HEK293 (cell line): ENCODE data around the gene PTK7.

Experiments
- CTCF ChIA-PET: fragments of 350-600 bp; formaldehyde crosslinking; extraction: SDS; loops from one replicate; lab custom pipeline; 2021; ENCODE audit warnings: antibody characterized with exemption; lab: Yijun Ruan, JAX
- POLR2A ChIA-PET: fragments of 300-600 bp; formaldehyde crosslinking; extraction: SDS; loops from one replicate; lab custom pipeline; 2020; ENCODE audit warnings: antibody characterized with exemption, inconsistent platforms; lab: Yijun Ruan, JAX
- H3K27ac ChIP-seq: fragments of 200-500 bp; sonication (Bioruptor generic); 2 replicates; pipeline ENCODE4 v1.5.1; 2014; ENCODE audit warnings: low read depth, low read length, control low read depth, inconsistent platforms; ENCODE audit errors: extremely low read depth
- H3K36me3 ChIP-seq, 2 experiments: fragments of 200-500 bp in 1 of 2; sonication (Bioruptor generic) in 1 of 2; 1 replicate in 1 of 2; 2 replicates in 1 of 2; pipeline ENCODE4 v1.5.1; 2014 to 2017; ENCODE audit warnings: inconsistent platforms in 2 of 2, low read length in 2 of 2; ENCODE audit not compliant: control insufficient read depth in 2 of 2, insufficient read depth in 1 of 2
- H3K4me1 ChIP-seq: fragments of 200-500 bp; sonication (Bioruptor generic); 2 replicates; pipeline ENCODE4 v1.5.1; 2014; ENCODE audit warnings: mild to moderate bottlenecking, low read length, inconsistent platforms; ENCODE audit not compliant: control insufficient read depth, insufficient read depth
- H3K4me3 ChIP-seq: 2 replicates; pipeline ENCODE4 v1.5.1; 2011; ENCODE audit warnings: low read depth, mild to moderate bottlenecking, control low read depth, low read length, moderate library complexity
- H3K9me3 ChIP-seq: fragments of 200-500 bp; sonication (Bioruptor generic); 2 replicates; pipeline ENCODE4 v1.5.1; 2014; ENCODE audit warnings: low read depth, low read length, inconsistent platforms; ENCODE audit not compliant: control insufficient read depth, insufficient read depth
- EGR2 ChIP-seq: fragments of 450-650 bp; formaldehyde crosslinking; IDR thresholded peaks from 2 replicates; pipeline ENCODE4 v1.5.1; 2016; ENCODE audit warnings: low read depth, missing biosample characterization, missing genetic modification characterization
- MEIS1 ChIP-seq: sonication (generic); formaldehyde crosslinking; IDR thresholded peaks from 2 replicates; pipeline ENCODE4 v1.8.1; 2022; ENCODE audit warnings: missing genetic modification reagents, mild to moderate bottlenecking, borderline replicate concordance
- OSR2 ChIP-seq: fragments of 450-650 bp; formaldehyde crosslinking; IDR thresholded peaks from 2 replicates; pipeline ENCODE4 v1.5.1; 2016; ENCODE audit warnings: missing biosample characterization, missing genetic modification characterization
- REPIN1 ChIP-seq: fragments of 450-650 bp; formaldehyde crosslinking; IDR thresholded peaks from 2 replicates; pipeline ENCODE4 v1.5.1; 2017; ENCODE audit warnings: missing biosample characterization, missing genetic modification characterization, low read depth
- SP2 ChIP-seq: fragments of 450-650 bp; formaldehyde crosslinking; IDR thresholded peaks from 2 replicates; pipeline ENCODE4 v1.5.1; 2016; ENCODE audit warnings: missing biosample characterization, missing genetic modification characterization
- SP7 ChIP-seq: fragments of 450-650 bp; formaldehyde crosslinking; IDR thresholded peaks from 2 replicates; pipeline ENCODE4 v1.5.1; 2016; ENCODE audit warnings: missing biosample characterization, missing genetic modification characterization
- ZEB2 ChIP-seq: fragments of 450-650 bp; formaldehyde crosslinking; IDR thresholded peaks from 2 replicates; pipeline ENCODE4 v1.5.1; 2016; ENCODE audit warnings: missing biosample characterization, missing genetic modification characterization
- ZIC2 ChIP-seq: fragments of 450-650 bp; formaldehyde crosslinking; IDR thresholded peaks from 2 replicates; pipeline ENCODE4 v1.5.1; 2016; ENCODE audit warnings: missing biosample characterization, missing genetic modification characterization
- ZNF112 ChIP-seq: fragments of 450-650 bp; formaldehyde crosslinking; IDR thresholded peaks from 2 replicates; pipeline ENCODE4 v1.5.0; 2017; ENCODE audit warnings: missing biosample characterization, missing genetic modification characterization
- ZNF114 ChIP-seq: fragments of 450-650 bp; formaldehyde crosslinking; IDR thresholded peaks from 2 replicates; pipeline ENCODE4 v1.5.0; 2017; ENCODE audit warnings: missing biosample characterization, missing genetic modification characterization
- ZNF148 ChIP-seq: fragments of 450-650 bp; formaldehyde crosslinking; IDR thresholded peaks from 2 replicates; pipeline ENCODE4 v1.5.0; 2017; ENCODE audit warnings: missing biosample characterization, missing genetic modification characterization, borderline replicate concordance
- ZNF223 ChIP-seq: fragments of 450-650 bp; formaldehyde crosslinking; IDR thresholded peaks from 2 replicates; pipeline ENCODE4 v1.5.1; 2016; ENCODE audit warnings: missing biosample characterization, missing genetic modification characterization
- ZNF24 ChIP-seq: fragments of 450-650 bp; formaldehyde crosslinking; IDR thresholded peaks from 2 replicates; pipeline ENCODE4 v1.5.1; 2016; ENCODE audit warnings: missing biosample characterization, missing genetic modification characterization
- ZNF311 ChIP-seq: fragments of 450-650 bp; formaldehyde crosslinking; IDR thresholded peaks from 2 replicates; pipeline ENCODE4 v1.5.1; 2017; ENCODE audit warnings: missing biosample characterization, missing genetic modification characterization, borderline replicate concordance
- ZNF398 ChIP-seq: fragments of 450-650 bp; formaldehyde crosslinking; IDR thresholded peaks from 2 replicates; pipeline ENCODE4 v1.5.1; 2017; ENCODE audit warnings: missing biosample characterization, missing genetic modification characterization
- ZNF426 ChIP-seq: fragments of 450-650 bp; formaldehyde crosslinking; IDR thresholded peaks from 2 replicates; pipeline ENCODE4 v1.5.1; 2017; ENCODE audit warnings: missing biosample characterization, missing genetic modification characterization, mild to moderate bottlenecking, inconsistent platforms, moderate library complexity
- ZNF571 ChIP-seq: fragments of 450-650 bp; formaldehyde crosslinking; IDR thresholded peaks from 2 replicates; pipeline ENCODE4 v1.5.0; 2017; ENCODE audit warnings: missing biosample characterization, missing genetic modification characterization

The PTK7 gene

GRCh38 chr6:43120944-43121913 lies 45.1 kb downstream of the PTK7 start (continued):
- TF ChIP-seq SP7 (tag by site-specific recombination): 0 out of 2 replicates have a peak, but pooled peaks have one; percentile 20
- 0 out of 2 replicates have a peak, but pooled peaks have one; percentile 21 for TF ChIP-seq ZNF398 (tag by site-specific recombination)
- no peak for TF ChIP-seq ZNF571 (tag by site-specific recombination)
- no peak for TF ChIP-seq ZNF148 (tag by site-specific recombination)
- no peak for TF ChIP-seq MEIS1 (CRISPR knock-in tag)
- TF ChIP-seq ZEB2 (tag by site-specific recombination): peak; percentile 83; the same call in 1 of the 2 replicates
- TF ChIP-seq ZNF426 (tag by site-specific recombination): no peak
- no peak for TF ChIP-seq ZNF24 (tag by site-specific recombination)
- TF ChIP-seq ZNF114: no peak
- TF ChIP-seq ZNF311 (tag by site-specific recombination): no peak
- no peak for TF ChIP-seq SP2
- TF ChIP-seq REPIN1 (tag by site-specific recombination): no peak
- no peak for TF ChIP-seq ZNF112 (tag by site-specific recombination)

- no peaks in the 10 kb centered on the region for H3K9me3 ChIP-seq
- no peak for TF ChIP-seq EGR2 (tag by site-specific recombination)
- 0 out of 2 replicates have a peak, but pooled peaks have one; percentile 10 for TF ChIP-seq ZIC2 (tag by site-specific recombination)
- no peak for TF ChIP-seq OSR2 (tag by site-specific recombination)
- no peak for TF ChIP-seq ZNF223 (tag by site-specific recombination)
- TF ChIP-seq, all 188 proteins: peak for 1
- peaks cover 6% of the 10 kb centered on the region for H3K4me1 ChIP-seq
- 0 out of 2 replicates have a peak overlapping the region, but pooled peaks have one; percentile 18 for H3K27ac ChIP-seq
- no peak overlapping the region for H3K4me3 ChIP-seq
- ChIA-PET POLR2A (no interaction called here), CTCF (interaction anchor here (0.8 kb wide), 1 partner anchor 63 kb away, joined by 4 read pairs; the partner anchor contains the start of genes KLC4 and MRPL2)
- H3K36me3 ChIP-seq: no peaks in the 10 kb centered on the region
Observed at GRCh38 chr6:43122146-43122545, 46.0 kb downstream of the PTK7 start.
